ENCODE data around the gene ERGIC3.

ERGIC3 gene

DNA sequence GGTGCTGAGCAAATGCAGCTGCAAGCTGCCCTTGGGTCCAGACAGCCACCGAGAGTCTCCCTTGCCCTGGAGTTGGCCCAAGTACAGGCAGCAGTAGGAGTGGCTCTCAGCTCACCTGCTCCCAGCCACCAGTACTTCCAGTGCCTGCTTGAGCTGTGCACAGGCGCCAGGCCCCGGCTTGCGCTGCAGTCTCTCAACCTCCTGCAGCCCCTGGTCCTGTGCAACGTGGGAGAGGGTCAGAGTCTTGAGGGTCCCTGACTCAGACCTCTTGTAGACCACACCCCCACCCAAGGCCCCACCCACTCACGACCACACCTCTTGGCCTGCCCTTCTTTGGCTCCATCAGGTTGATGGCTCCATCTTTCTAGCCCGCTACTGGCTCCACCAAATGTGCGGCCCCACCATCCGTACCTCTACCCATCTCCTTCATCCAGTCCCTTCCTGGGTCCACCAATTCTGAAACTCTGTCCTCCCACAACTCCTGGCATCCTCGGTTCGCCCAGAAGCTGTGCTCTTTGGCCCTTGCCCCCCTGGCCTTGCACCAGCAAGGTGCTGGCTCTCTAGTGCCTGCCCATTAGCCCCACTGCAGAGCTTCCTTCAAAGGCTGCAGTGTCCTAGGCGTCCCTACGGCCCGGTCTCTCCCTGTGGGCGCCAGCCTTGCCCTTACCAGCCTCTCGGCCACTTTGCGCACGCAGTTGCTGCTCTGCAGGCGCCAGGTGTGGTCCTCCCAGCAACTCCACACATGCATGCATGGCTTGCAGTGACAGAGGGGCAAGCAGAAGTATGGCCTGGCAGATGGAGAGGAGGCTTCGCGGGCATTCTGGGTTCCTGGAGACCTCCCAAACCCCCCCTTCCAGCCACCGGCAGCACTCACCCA is 57.3 kb downstream of the ERGIC3 start:
- no peak for DNase-seq (ENCODE audit: low read depth)

DNA sequence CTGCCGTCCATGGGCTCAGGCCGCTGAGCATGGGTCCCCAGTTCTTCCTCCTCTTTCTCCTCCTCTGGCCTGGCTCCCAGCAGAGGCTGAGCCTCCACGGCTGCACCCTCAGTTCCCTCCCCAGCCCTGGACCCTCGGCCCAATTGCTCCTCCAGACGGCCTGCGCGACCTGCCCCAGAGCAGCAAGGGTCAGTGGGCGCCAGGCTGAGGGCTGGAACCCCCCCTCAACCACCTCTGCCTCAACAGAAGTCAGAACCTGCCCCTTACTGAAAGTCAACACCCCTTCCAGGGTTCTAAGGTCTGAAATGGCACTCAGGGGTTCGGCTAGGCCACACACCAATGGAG is 57.9 kb downstream of the ERGIC3 start:
- no peak for DNase-seq (ENCODE audit: low read depth)

DNA sequence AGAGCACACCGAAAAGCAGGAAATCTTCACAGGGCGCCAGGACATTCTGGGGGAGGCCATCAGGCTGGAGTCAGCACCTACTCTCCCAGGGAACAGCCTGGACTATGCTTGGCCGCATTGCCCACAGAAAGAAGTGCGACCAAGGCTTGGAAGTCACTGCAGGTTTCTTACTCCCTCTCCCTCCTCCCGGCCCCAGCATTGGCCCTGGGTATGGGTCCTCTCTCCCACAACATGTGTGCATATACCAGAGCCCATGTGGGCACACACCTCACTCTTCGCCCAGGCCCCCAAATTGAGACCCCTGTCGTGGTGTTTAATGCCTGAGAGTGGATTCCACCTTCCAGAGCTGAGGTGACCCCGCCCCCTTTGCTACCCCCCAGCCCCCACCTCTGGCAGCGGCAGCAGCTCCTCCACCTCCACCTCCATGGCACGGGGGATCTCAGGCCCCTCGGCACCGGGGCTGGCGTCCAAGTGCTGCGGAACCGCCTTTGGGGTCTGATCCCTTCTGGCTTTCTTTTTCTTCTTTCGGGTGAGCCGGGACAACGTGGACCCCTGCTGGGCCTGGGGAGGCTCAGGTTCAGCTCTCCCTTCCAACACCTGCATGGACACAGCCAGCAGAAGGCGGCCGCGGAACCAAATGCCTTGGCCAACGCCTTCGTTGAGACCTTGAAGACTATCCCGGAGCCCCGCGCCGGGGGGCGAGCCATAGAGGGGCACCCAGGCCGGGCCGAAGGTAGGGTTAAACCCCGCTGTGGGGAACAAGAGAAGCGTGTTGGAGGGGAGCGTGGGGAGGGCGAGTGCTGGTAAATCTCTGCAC is 58.5 kb downstream of the ERGIC3 start:
- no peak for DNase-seq (ENCODE audit: low read depth)

GRCh38 chr20:35600993-35601973 is 59.4 kb downstream of the ERGIC3 start:
- DNase-seq (ENCODE audit: low read depth) = peak; percentile 66

GRCh38 chr20:35601990-35602389 is 60.1 kb downstream of the ERGIC3 start:
- no peak for DNase-seq (ENCODE audit: low read depth)

DNA sequence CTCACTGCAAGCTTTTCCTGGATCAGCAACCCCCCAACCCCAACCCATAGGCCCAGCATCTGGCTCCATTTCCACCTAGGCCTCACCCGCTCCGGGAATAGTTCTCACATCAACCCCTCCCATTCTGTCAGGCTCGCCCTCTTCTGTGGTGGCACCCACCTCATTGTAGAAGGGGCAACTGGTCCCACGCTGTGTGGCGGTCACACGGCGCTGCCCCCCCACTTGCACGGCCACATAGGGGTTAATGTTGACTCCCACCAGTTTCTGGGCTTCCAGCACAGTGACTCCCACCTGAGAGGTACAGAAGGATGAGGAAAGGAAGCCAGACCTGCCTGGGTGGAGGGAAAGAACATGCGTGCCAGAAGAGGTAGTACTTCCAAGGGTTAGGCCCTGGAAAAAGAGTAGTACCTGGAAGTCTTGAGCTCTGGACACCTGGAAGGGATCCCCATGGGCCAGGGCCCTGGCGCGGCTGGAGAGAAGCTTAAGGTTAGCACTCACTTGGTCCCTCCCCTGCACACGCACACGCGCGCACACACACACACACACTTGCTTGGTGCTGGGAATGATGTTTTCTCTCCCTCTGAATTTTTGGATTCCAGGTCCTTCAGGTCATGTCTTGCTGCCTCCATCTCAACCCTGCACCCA is 61.1 kb downstream of the ERGIC3 start:
- DNase-seq (ENCODE audit: low read depth) = no peak

GRCh38 chr20:35603695-35604448 is 62.0 kb downstream of the ERGIC3 start:
- DNase-seq (ENCODE audit: low read depth) = no peak

DNA sequence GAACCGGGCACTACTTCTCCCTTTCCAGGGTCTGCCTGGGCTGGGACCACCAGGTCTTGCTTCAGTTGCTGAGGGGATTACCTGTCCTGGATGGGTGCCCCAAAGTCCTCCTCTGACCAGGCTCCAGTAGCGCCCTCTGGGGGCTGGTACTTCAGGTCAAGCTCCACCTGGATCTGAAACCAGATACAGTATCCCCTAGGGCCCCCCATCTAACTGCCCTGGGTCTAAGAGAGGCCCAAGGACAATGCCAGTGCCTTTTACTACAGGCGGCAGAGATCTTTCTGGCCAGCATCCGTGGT is 62.5 kb downstream of the ERGIC3 start:
- DNase-seq (ENCODE audit: low read depth) = no peak

DNA sequence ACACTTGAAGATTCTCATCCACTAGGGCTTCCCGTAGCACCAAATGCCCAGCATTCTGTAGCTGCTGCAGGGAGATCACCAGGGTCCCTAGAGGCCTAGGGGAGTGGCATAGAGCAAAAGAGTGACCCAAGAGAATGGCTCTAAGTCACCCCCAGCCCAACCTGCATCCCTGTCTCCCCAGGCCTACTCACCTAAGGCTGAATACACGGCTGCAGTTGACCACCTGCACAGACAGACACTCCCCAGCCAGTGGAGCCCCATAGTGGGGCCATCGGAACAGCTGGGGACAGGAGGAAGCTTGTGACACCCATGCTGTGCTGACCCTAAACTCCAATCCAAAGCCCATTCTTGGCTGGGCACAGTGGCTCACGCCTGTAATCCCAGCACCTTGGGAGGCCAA is 64.2 kb downstream of the ERGIC3 start:
- no peak for DNase-seq (ENCODE audit: low read depth)
